ENCODE data around the gene LIPA.
"Not testable (repeated sequence)": the region's sequence is repeated elsewhere in the genome, so short reads cannot be mapped to it uniquely, and the experiment has no call there.

Gene LIPA

GRCh38 chr10:89171996-89172395 is 79.6 kb downstream of the LIPA start:
- no peak for ATAC-seq
- TF ChIP-seq PPARA (CRISPR knock-in tag; IDR thresholded peaks at IDR 0.05; ENCODE audit: borderline replicate concordance): no peak
- TF ChIP-seq SNAI2 (CRISPR knock-in tag; IDR thresholded peaks at IDR 0.05): no peak
- no peak for TF ChIP-seq ISL1 (CRISPR knock-in tag; IDR thresholded peaks at IDR 0.05)
- no peak for TF ChIP-seq ESRRG (CRISPR knock-in tag; IDR thresholded peaks at IDR 0.05)
- no peak for TF ChIP-seq TOX (CRISPR knock-in tag; IDR thresholded peaks at IDR 0.05; ENCODE audit: borderline replicate concordance)

GRCh38 chr10:89171263-89171872 is 80.2 kb downstream of the LIPA start:
- ATAC-seq: no peak
- TF ChIP-seq ZFP3 (CRISPR knock-in tag; IDR thresholded peaks at IDR 0.05): no peak
- TF ChIP-seq CREB5 (CRISPR knock-in tag; IDR thresholded peaks at IDR 0.05; ENCODE audit: low read depth): no peak
- no peak for TF ChIP-seq ESRRG (CRISPR knock-in tag; IDR thresholded peaks at IDR 0.05)
- TF ChIP-seq ISL1 (CRISPR knock-in tag; IDR thresholded peaks at IDR 0.05): no peak
- no peak for TF ChIP-seq CSDC2 (CRISPR knock-in tag; IDR thresholded peaks at IDR 0.05)
- TF ChIP-seq GLIS3 (CRISPR knock-in tag; IDR thresholded peaks at IDR 0.05): no peak
- no peak for TF ChIP-seq BACH2 (CRISPR knock-in tag; IDR thresholded peaks at IDR 0.05; ENCODE audit: borderline replicate concordance)
- TF ChIP-seq TCF4 (CRISPR knock-in tag; IDR thresholded peaks at IDR 0.05; ENCODE audit: borderline replicate concordance): no peak
- TF ChIP-seq ZFP30 (CRISPR knock-in tag; IDR thresholded peaks at IDR 0.05): no peak
- no peak for TF ChIP-seq SNAI2 (CRISPR knock-in tag; IDR thresholded peaks at IDR 0.05)
- no peak for TF ChIP-seq CSRNP3 (CRISPR knock-in tag; IDR thresholded peaks at IDR 0.05)
- no peak for TF ChIP-seq ZC3H10 (CRISPR knock-in tag; IDR thresholded peaks at IDR 0.05)

- ATAC-seq: not testable (repeated sequence)
Observed at GRCh38 chr10:89168354-89168900, 83.1 kb downstream of the LIPA start.

GRCh38 chr10:89167915-89168314 is 83.7 kb downstream of the LIPA start:
- no peak for ATAC-seq

GRCh38 chr10:89165923-89166322 is 85.7 kb downstream of the LIPA start:
- TF ChIP-seq ISL1 (CRISPR knock-in tag; IDR thresholded peaks at IDR 0.05) (no peak), ZNF8 (CRISPR knock-in tag; IDR thresholded peaks at IDR 0.05) (no peak), TCF4 (CRISPR knock-in tag; IDR thresholded peaks at IDR 0.05; ENCODE audit: borderline replicate concordance) (no peak), CSRNP3 (CRISPR knock-in tag; IDR thresholded peaks at IDR 0.05) (no peak), BACH2 (CRISPR knock-in tag; IDR thresholded peaks at IDR 0.05; ENCODE audit: borderline replicate concordance) (no peak), PATZ1 (CRISPR knock-in tag; IDR thresholded peaks at IDR 0.05; ENCODE audit: borderline replicate concordance) (no peak), ESRRG (CRISPR knock-in tag; IDR thresholded peaks at IDR 0.05) (no peak), RARB (CRISPR knock-in tag; IDR thresholded peaks at IDR 0.05) (no peak), ARNTL (CRISPR knock-in tag; IDR thresholded peaks at IDR 0.05; ENCODE audit: borderline replicate concordance, low read depth) (no peak), ZNF565 (CRISPR knock-in tag; conservative IDR thresholded peaks at IDR 0.05; ENCODE audit: low read depth) (no peak)
- no peak for ATAC-seq

More at GRCh38 chr10:89167915-89168314, 83.7 kb downstream of the LIPA start:
- no peak for TF ChIP-seq SNAI2 (CRISPR knock-in tag; IDR thresholded peaks at IDR 0.05)
- no peak for TF ChIP-seq GLIS3 (CRISPR knock-in tag; IDR thresholded peaks at IDR 0.05)
- no peak for TF ChIP-seq BACH2 (CRISPR knock-in tag; IDR thresholded peaks at IDR 0.05; ENCODE audit: borderline replicate concordance)
- TF ChIP-seq CSDC2 (CRISPR knock-in tag; IDR thresholded peaks at IDR 0.05): no peak
- TF ChIP-seq POU6F1 (CRISPR knock-in tag; IDR thresholded peaks at IDR 0.05; ENCODE audit: borderline replicate concordance, low read depth): no peak
- no peak for TF ChIP-seq ZFP30 (CRISPR knock-in tag; IDR thresholded peaks at IDR 0.05)
- no peak for TF ChIP-seq TOX (CRISPR knock-in tag; IDR thresholded peaks at IDR 0.05; ENCODE audit: borderline replicate concordance)
- TF ChIP-seq ISL1 (CRISPR knock-in tag; IDR thresholded peaks at IDR 0.05): no peak
- TF ChIP-seq ARNTL (CRISPR knock-in tag; IDR thresholded peaks at IDR 0.05; ENCODE audit: borderline replicate concordance, low read depth): no peak
- TF ChIP-seq ZNF70 (CRISPR knock-in tag; IDR thresholded peaks at IDR 0.05): no peak
